GM23338 (cell line): ENCODE measurements around the gene IMMP2L. TPM values are rescaled to one million over a fixed set of nuclear protein-coding genes. Genes with fewer than 3 reads are reported as not detected.

ENCODE experiments used
- ATAC-seq: fragments of 200-7000 bp; cut with Tn5 transposase; 3 replicates; pipeline ENCODE4 v1.9.1; 2020
- DNase-seq: peaks from one replicate; pipeline ENCODE4 v3.0.0-alpha.2; 2015; ENCODE audit warnings: low spot score
- H2AFZ ChIP-seq: fragments of 200-600 bp; sonication (generic); 2 replicates; pipeline ENCODE4 v1.8.0; 2016; ENCODE audit warnings: antibody characterized with exemption, mild to moderate bottlenecking, moderate library complexity
- H3F3A ChIP-seq: fragments of 200-600 bp; sonication (generic); replicated peaks from 2 replicates; pipeline ENCODE4 v1.8.0; 2017; ENCODE audit warnings: antibody characterized with exemption, mixed run types, low read depth
- H3K27ac ChIP-seq: fragments of 200-600 bp; sonication (generic); 2 replicates; pipeline ENCODE4 v1.6.1; 2016; ENCODE audit warnings: low read depth
- H3K27me3 ChIP-seq: fragments of 200-600 bp; sonication (generic); 2 replicates; pipeline ENCODE4 v1.8.0; 2016; ENCODE audit warnings: mild to moderate bottlenecking, mixed run types, moderate library complexity; ENCODE audit not compliant: insufficient read depth
- H3K36me3 ChIP-seq: fragments of 200-600 bp; sonication (generic); 2 replicates; pipeline ENCODE4 v1.8.0; 2016; ENCODE audit warnings: mild to moderate bottlenecking; ENCODE audit not compliant: insufficient read depth
- H3K4me1 ChIP-seq: fragments of 200-600 bp; sonication (generic); 2 replicates; pipeline ENCODE4 v1.8.0; 2016; ENCODE audit warnings: mild to moderate bottlenecking, moderate library complexity; ENCODE audit not compliant: insufficient read depth
- H3K4me2 ChIP-seq: fragments of 200-600 bp; sonication (generic); 2 replicates; pipeline ENCODE4 v1.7.1; 2017; ENCODE audit warnings: mixed run types
- H3K4me3 ChIP-seq: fragments of 200-600 bp; sonication (generic); 2 replicates; pipeline ENCODE4 v1.6.1; 2016; ENCODE audit warnings: mixed run types
- H3K79me2 ChIP-seq: fragments of 200-600 bp; sonication (generic); replicated peaks from 2 replicates; pipeline ENCODE4 v1.8.0; 2017; ENCODE audit warnings: mild to moderate bottlenecking; ENCODE audit not compliant: insufficient read depth
- H3K9me2 ChIP-seq: fragments of 200-600 bp; sonication (generic); 2 replicates; pipeline ENCODE4 v1.8.0; 2017; ENCODE audit not compliant: insufficient read depth
- H4K20me1 ChIP-seq: fragments of 200-600 bp; sonication (generic); replicated peaks from 2 replicates; pipeline ENCODE4 v1.8.0; 2017; ENCODE audit warnings: mild to moderate bottlenecking; ENCODE audit not compliant: insufficient read depth
- H3K27ac Mint-ChIP-seq: 2 replicates; pipeline ENCODE4 v1.8.0; 2020; ENCODE audit warnings: inconsistent platforms, mild to moderate bottlenecking, moderate library complexity, mixed read lengths
- H3K27me3 Mint-ChIP-seq: 3 replicates; pipeline ENCODE4 v1.8.0; 2022; ENCODE audit warnings: low read depth, mild to moderate bottlenecking, moderate library complexity, mixed read lengths, inconsistent platforms; ENCODE audit not compliant: insufficient read depth, poor library complexity
- H3K36me3 Mint-ChIP-seq: 3 replicates; pipeline ENCODE4 v1.8.0; 2021; ENCODE audit warnings: low read depth, mild to moderate bottlenecking, inconsistent platforms, moderate library complexity, mixed read lengths
- H3K4me1 Mint-ChIP-seq: 3 replicates; pipeline ENCODE4 v1.8.0; 2020; ENCODE audit warnings: mild to moderate bottlenecking, inconsistent platforms, mixed read lengths
- H3K4me3 Mint-ChIP-seq: 3 replicates; pipeline ENCODE4 v1.8.0; 2021; ENCODE audit warnings: moderate library complexity, mild to moderate bottlenecking, inconsistent platforms, mixed read lengths
- H3K9me3 Mint-ChIP-seq: 3 replicates; pipeline ENCODE4 v1.8.0; 2020; ENCODE audit warnings: moderate library complexity, mild to moderate bottlenecking, inconsistent platforms, mixed read lengths
- CREB1 ChIP-seq: fragments of 250-450 bp; sonication (Bioruptor Pico); IDR thresholded peaks from 2 replicates; pipeline ENCODE4 v1.5.0; 2020; ENCODE audit warnings: low read depth, mild to moderate bottlenecking, moderate library complexity
- CTCF ChIP-seq, 2 experiments: fragments of 200-600 bp in 1 of 2; sonication (generic) in 1 of 2; conservative IDR thresholded peaks; 2 replicates each; pipeline versions ENCODE4 v1.5.1 to v1.6.1; 2016 to 2017; ENCODE audit warnings: antibody characterized with exemption in 2 of 2, low read depth in 2 of 2, mild to moderate bottlenecking in 2 of 2, moderate library complexity in 1 of 2
- ETS1 ChIP-seq: IDR thresholded peaks from 2 replicates; pipeline ENCODE4 v1.6.1; 2016; ENCODE audit warnings: antibody characterized with exemption
- EZH2 ChIP-seq: fragments of 200-600 bp; sonication (generic); IDR thresholded peaks from one replicate; pipeline ENCODE4 v1.8.0; 2017; ENCODE audit warnings: antibody characterized with exemption, mild to moderate bottlenecking, low read depth; ENCODE audit not compliant: unreplicated experiment
- EZH2phosphoT487 ChIP-seq: fragments of 200-600 bp; sonication (generic); IDR thresholded peaks from one replicate; pipeline ENCODE4 v1.8.1; 2018; ENCODE audit warnings: antibody characterized with exemption; ENCODE audit not compliant: unreplicated experiment
- JUNB ChIP-seq: IDR thresholded peaks from one replicate; pipeline ENCODE4 v1.6.1; 2016; ENCODE audit warnings: antibody characterized with exemption; ENCODE audit not compliant: unreplicated experiment
- NANOG ChIP-seq: IDR thresholded peaks from 2 replicates; pipeline ENCODE4 v1.6.1; 2016; ENCODE audit warnings: antibody characterized with exemption, borderline replicate concordance
- POLR2AphosphoS5 ChIP-seq: IDR thresholded peaks from 2 replicates; pipeline ENCODE4 v1.6.1; 2016; ENCODE audit warnings: antibody characterized with exemption, low read depth
- REST ChIP-seq: IDR thresholded peaks from one replicate; pipeline ENCODE4 v1.6.1; 2018; ENCODE audit warnings: antibody characterized with exemption; ENCODE audit not compliant: unreplicated experiment
- STAT1 ChIP-seq: IDR thresholded peaks from one replicate; pipeline ENCODE4 v1.6.1; 2016; ENCODE audit warnings: antibody characterized with exemption; ENCODE audit not compliant: unreplicated experiment
- ZNF114 ChIP-seq: fragments of 250-450 bp; sonication (Bioruptor Pico); IDR thresholded peaks from 2 replicates; pipeline ENCODE4 v1.5.0; 2020; ENCODE audit warnings: mild to moderate bottlenecking, moderate library complexity
- ZNF331 ChIP-seq: fragments of 250-450 bp; sonication (Bioruptor Pico); IDR thresholded peaks from 2 replicates; pipeline ENCODE4 v1.5.0; 2020; ENCODE audit warnings: low read depth, mild to moderate bottlenecking, moderate library complexity
- ZNF462 ChIP-seq: fragments of 250-450 bp; sonication (Bioruptor Pico); IDR thresholded peaks from 2 replicates; pipeline ENCODE4 v1.5.0; 2020; ENCODE audit warnings: mild to moderate bottlenecking, moderate library complexity
- polyA plus RNA-seq: library from polyadenylated mRNA; unstranded; fragments of >200 nt; fragmentation: Nextera tagmentation; extraction: Ambion mirVana; gene quantifications from 2 replicates; pipeline ENCODE4 v1.2.1, GENCODE V29; 2016
- total RNA-seq: library from RNA; depleted of rRNA; stranded (reverse); fragments of >200 nt; shearing (Covaris generic); gene quantifications from 2 replicates; pipeline ENCODE4 v1.2.3, GENCODE V29; 2014

IMMP2L gene
- total and polyA plus RNA-seq, 2 experiments from 2014 or later = 7.3 to 14.0 TPM

GRCh38 chr7:110772615-110773014 lies 789.7 kb downstream of the IMMP2L start:
- no peaks in the 10 kb centered on the region for H3K79me2 ChIP-seq
- H3K4me2 ChIP-seq = no peak overlapping the region
- H3K36me3 ChIP-seq = no peaks in the 10 kb centered on the region
- H3K27ac ChIP-seq = no peak overlapping the region
- H4K20me1 ChIP-seq = no peaks in the 10 kb centered on the region
- no peak overlapping the region for H3K4me3 Mint-ChIP-seq
- H3F3A ChIP-seq = no peaks in the 10 kb centered on the region
- no peaks in the 10 kb centered on the region for H3K27me3 Mint-ChIP-seq
- no peaks in the 10 kb centered on the region for H3K9me3 Mint-ChIP-seq
- H3K4me1 ChIP-seq = no peaks in the 10 kb centered on the region
- no peaks in the 10 kb centered on the region for H3K27me3 ChIP-seq
- no peak overlapping the region for H3K4me3 ChIP-seq
- H3K27ac Mint-ChIP-seq = no peak overlapping the region
- TF ChIP-seq ZNF331 (CRISPR knock-in tag) (no peak), EZH2 (no peak), NANOG (no peak), ETS1 (no peak), CREB1 (no peak), EZH2phosphoT487 (no peak), REST (no peak), STAT1 (no peak), JUNB (no peak), ZNF114 (CRISPR knock-in tag) (no peak), ZNF462 (CRISPR knock-in tag) (no peak), CTCF (conservative IDR thresholded peaks at IDR 0.05; ENCODE audit: low read depth in 2 of 2) (no peak), POLR2AphosphoS5 (no peak)
- ATAC-seq (no peak), DNase-seq (no peak)
- no peak overlapping the region for H2AFZ ChIP-seq
- peaks cover 11% of the 10 kb centered on the region for H3K4me1 Mint-ChIP-seq
- H3K9me2 ChIP-seq = no peaks in the 10 kb centered on the region; the same call in none of the 2 replicates
- H3K36me3 Mint-ChIP-seq = no peaks in the 10 kb centered on the region
